AG20443 (cell line): ENCODE data around the gene TTLL11.

Source experiments
- DNase-seq: peaks from one replicate; pipeline ENCODE4 v3.0.0; 2012; ENCODE audit warnings: low spot score, mixed read lengths

The TTLL11 gene

GRCh38 chr9:122110100-122110833, 17.2 kb upstream of the TTLL11 start:
- DNase-seq: no peak

- DNase-seq: no peak
These were observed 16.1 kb upstream of the TTLL11 start for GRCh38 chr9:122109035-122109813.

- DNase-seq: no peak
These were observed 14.2 kb upstream of the TTLL11 start for GRCh38 chr9:122107291-122107805.

DNA sequence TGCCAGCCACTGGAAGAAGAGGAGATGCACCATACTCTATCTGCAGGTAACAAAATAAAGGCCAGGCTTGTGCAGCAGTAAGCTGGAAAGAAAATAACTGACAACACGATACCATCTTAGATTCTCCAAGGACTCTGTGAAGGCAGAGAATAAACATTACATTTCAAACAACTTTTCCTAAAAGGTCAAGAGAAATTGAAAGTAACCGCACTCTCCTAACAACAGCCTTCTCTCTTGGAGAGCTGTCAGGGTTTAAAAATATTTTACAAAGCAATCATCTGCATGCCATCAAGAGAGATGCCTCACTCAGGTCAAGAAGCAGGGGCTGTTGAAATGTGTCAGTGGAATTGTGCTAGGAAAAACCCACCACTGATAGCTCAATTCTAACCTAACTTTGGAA, 13.5 kb upstream of the TTLL11 start:
- no peak for DNase-seq

DNA sequence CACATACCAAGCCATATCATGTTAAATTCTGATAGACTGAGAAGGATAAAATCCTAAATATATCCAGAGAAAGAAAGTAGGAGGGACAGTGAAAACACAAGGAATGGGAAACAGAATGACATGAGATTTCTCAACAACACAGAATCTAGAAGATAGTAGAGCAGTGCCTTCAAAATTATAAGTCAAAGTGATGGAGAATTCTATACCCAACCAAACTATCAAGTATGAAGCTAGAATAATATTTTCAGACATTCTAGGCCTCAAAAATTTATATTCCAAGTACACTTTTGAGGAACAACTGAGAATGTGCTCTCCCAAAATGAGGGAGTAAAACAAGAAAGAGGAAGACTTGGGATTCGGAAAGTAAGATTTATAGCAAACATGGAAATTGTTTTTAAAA, 10.9 kb upstream of the TTLL11 start:
- no peak for DNase-seq

GRCh38 chr9:122102156-122102555, 9.0 kb upstream of the TTLL11 start:
- DNase-seq: no peak

GRCh38 chr9:122100756-122101155, 7.6 kb upstream of the TTLL11 start:
- no peak for DNase-seq

GRCh38 chr9:122099271-122099869, 6.3 kb upstream of the TTLL11 start:
- peak; percentile 88 for DNase-seq

- DNase-seq: no peak
These were observed 4.7 kb upstream of the TTLL11 start for GRCh38 chr9:122097679-122098315.

DNA sequence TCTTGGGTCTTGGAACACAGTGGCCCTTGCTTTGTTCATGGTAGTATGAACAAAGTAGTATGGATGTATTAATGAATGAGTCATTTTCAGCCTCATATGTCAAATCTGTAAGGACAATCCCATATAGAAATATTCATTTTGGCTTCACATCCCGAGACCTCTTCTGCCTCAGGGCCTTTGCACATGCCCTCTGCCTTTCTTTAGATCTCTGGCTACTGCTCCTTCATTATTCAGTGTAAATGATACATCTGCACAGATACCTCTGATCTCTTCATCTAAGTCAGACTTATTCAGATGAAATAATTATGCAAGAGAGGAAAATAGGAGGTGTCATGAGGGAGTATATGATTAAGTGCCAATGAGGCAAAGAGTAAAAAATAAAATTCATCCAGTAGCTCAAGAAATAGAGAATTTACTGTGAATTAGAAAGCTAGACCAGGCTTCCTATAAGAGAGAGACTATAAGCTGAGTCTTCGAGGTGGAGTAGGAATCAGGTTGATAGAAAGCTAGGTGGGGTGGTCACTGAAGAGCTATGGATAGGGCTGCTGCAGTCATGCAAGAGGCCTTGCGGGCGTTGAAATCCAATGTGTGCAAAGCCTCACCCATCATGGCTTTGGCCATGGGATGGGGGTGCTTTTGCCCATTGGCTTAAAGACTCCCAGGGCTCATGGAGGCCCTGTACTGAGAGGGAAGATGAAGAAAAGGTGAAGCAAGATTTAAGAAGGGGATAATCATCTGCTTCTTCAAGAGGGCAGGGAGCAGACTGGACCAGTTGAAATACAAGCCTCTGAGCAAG, 3.7 kb upstream of the TTLL11 start:
- DNase-seq: no peak

DNA sequence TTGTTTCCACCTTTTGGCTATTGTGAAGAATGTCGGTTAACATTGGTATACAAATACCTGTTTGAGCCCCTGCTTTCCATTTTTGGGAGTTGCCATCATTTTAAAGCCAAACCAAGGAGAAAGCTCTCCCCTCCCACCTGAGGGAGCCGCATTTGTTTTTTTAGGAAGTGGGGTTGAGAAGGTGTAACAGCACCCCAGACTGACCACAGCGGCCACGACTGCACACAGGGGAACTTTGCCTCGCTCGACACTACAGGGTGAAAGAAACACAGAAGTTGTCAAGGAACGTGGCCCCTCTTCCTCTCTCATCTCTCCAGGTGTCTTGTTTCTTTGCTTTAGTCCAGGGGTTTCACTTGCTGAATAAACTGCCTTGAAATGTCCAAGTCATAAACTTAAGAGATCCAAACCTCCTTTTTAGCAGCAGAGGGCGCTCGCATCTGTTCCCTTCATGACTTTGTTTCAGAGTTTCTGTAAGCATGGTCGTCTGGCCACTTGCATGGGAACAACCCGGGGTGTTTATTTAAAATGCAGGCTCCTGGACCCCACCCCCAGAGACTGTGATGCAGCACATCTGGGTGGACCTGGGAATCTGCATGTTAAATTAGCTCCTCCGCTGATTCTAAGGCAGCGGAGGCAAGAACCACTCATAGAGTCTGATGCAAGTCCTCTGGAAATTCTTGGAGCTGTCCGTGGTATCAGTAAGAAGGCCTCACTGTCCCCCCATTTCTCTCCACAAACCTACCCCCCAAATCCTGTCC, 2.1 kb upstream of the TTLL11 start:
- peak; percentile 45 for DNase-seq

GRCh38 chr9:122091682-122092592, 1.2 kb downstream of the TTLL11 start:
- DNase-seq: no peak

GRCh38 chr9:122090981-122091380, 2.1 kb downstream of the TTLL11 start:
- no peak for DNase-seq

DNA sequence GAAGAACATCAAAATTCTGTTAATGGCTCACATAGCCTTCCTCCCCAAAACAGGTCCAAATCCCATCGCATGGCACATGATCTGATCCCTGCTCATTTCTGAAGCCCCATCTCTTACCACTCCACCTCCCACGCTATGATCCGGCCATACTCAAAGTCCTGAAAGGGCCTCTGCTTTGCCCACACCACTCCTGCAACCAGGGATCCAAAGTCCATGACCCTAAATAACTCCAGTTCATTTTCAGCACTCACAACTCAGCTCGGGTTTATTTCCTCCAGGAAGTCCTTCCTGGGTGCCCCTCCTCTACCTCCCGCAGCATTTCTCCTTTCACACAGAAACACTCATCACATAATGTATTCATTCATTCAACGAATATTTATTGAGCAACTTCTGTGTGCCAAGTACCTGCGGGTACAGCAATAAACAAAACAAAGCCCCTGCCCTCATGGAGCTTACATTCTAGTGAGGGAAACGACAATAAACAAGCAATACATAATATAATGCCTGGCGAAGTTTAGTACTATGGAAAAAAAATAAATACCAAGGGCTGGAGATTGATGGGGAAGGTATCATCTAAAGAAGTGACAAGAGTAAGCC, 2.7 kb downstream of the TTLL11 start:
- DNase-seq: no peak

- no peak for DNase-seq
These were observed 4.0 kb downstream of the TTLL11 start for GRCh38 chr9:122088880-122089706.

DNA sequence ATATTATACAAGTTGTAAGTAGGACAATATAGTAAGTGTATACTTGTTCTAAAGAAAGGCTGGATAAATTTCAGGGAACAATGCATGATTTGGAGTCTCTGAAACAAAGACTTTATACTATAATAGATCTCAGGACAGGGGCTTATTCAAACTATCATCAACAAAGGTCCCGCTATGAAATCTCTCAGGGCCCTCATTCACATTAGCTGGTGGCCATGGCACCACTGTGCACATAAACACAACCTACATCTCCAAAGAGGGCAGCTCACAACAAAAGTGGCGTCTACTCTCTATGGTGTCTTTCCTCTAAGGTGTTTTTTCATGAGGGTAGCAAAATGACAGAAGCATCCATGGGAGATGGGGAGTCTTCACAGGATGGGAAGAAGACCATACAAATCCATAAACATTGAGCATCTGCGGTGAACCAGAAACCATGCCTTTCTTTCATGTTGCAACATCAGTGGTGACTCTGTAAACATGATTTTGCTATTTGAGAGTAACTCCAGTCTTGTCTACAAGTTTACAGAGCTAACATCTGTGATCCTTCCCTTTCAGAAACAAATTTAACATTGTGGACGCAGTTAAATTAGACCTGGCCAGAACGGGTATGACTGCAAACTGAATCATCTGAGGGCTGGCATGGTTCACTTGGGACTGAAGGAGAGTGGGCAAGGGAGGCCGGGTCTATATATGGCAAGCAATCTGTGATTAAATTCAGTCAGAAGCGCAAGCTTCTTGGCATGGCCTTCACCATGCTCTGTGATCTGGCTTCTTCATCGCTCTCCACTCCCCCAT, 5.5 kb downstream of the TTLL11 start:
- DNase-seq: peak; percentile 40

DNA sequence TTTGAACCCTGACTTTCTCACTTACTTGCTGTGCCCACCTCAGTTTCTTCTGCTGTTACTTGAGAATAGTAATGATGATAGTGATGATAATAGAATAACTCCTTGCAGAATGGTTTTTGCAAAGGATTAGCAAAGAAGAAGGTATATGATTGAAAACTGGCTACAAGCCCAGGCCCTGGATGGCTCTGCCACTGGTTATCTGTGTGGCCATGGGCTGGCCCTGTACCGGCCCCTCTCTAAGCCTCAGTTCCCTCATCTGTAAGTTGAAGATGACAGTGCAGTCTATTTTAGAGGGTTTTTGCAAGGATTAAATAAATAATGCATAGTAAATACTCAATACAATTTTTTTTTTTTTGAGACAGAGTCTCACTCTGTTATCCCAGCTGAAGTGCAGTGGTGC, 6.2 kb downstream of the TTLL11 start:
- DNase-seq: no peak

DNA sequence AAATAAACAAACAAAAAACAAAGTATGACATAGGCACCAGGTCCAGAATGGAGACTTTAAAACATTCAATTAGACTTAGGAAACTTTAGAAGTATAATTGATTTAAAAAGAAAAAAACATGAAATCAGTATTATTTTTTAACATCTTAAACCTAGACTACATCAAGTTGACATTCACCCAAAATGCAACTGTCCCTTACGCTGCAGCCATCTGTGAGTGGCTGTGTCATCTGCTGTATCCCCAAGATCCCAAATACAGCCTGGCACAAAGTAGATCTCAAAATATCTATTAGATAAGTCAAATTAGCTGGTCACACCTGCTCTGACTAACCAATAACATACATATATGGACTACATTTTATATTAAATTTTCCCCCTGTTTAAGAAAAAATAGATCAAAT, 7.8 kb downstream of the TTLL11 start:
- DNase-seq: no peak
